OCI-LY3 (cell line): ENCODE data around the gene RXRA.

Experiments
- H2AFZ ChIP-seq: fragments of 200-600, 300-600 bp; shearing (Covaris generic); 2 replicates; pipeline ENCODE4 v1.6.0; 2014; ENCODE audit warnings: antibody characterized with exemption, low read depth, low read length
- H3K27ac ChIP-seq: fragments of 200-600, 300-600 bp; sonication (generic); 2 replicates; pipeline ENCODE4 v1.5.1; 2014; ENCODE audit warnings: mild to moderate bottlenecking, low read length, moderate library complexity, mixed read lengths
- H3K27me3 ChIP-seq: fragments of 200-600, 300-600 bp; sonication (generic); 2 replicates; pipeline ENCODE4 v1.6.1; 2014; ENCODE audit warnings: low read depth, low read length, mixed read lengths
- H3K36me3 ChIP-seq: fragments of 200-600, 300-600 bp; sonication (generic); replicated peaks from 2 replicates; pipeline ENCODE3; 2014; ENCODE audit warnings: low read depth, low read length, mixed read lengths
- H3K4me1 ChIP-seq: fragments of 300-600, 200-600 bp; sonication (generic); 2 replicates; pipeline ENCODE4 v1.6.1; 2014; ENCODE audit warnings: low read length, mixed read lengths
- H3K4me2 ChIP-seq: fragments of 200-600, 300-600 bp; sonication (generic); 2 replicates; pipeline ENCODE4 v1.6.1; 2014; ENCODE audit warnings: low read length, mixed read lengths
- H3K4me3 ChIP-seq: fragments of 300-600, 200-600 bp; sonication (generic); 2 replicates; pipeline ENCODE4 v1.5.1; 2014; ENCODE audit warnings: antibody characterized with exemption, mild to moderate bottlenecking, low read length, moderate library complexity
- H3K79me2 ChIP-seq: fragments of 300-600, 200-600 bp; shearing (Covaris generic); 2 replicates; pipeline ENCODE4 v1.6.1; 2014; ENCODE audit warnings: mild to moderate bottlenecking, low read length, mixed read lengths
- H3K9ac ChIP-seq: fragments of 300-600, 200-600 bp; shearing (Covaris generic); 2 replicates; pipeline ENCODE4 v1.6.0; 2014; ENCODE audit warnings: mild to moderate bottlenecking, low read length, moderate library complexity
- H3K9me3 ChIP-seq: fragments of 200-600, 300-600 bp; shearing (Covaris generic); 2 replicates; pipeline ENCODE4 v1.6.1; 2014; ENCODE audit warnings: low read length, mixed read lengths; ENCODE audit not compliant: insufficient read depth
- H4K20me1 ChIP-seq: fragments of 200-600, 300-600 bp; sonication (generic); 2 replicates; pipeline ENCODE4 v1.6.1; 2016; ENCODE audit warnings: low read length, mixed read lengths; ENCODE audit not compliant: insufficient read depth
- CTCF ChIP-seq: fragments of 200-600, 300-600 bp; sonication (generic); IDR thresholded peaks from 2 replicates; pipeline ENCODE4 v1.5.1; 2014; ENCODE audit warnings: antibody characterized with exemption, low read length, low read depth
- EZH2phosphoT487 ChIP-seq: fragments of 200-600 bp; shearing (Covaris generic); IDR thresholded peaks from 2 replicates; pipeline ENCODE4 v1.6.1; 2018; ENCODE audit warnings: antibody characterized with exemption, mixed run types, low read depth

RXRA gene

GRCh38 chr9:134463280-134463679, 137.0 kb downstream of the RXRA start:
- no peak for TF ChIP-seq EZH2phosphoT487
- TF ChIP-seq CTCF = no peak
- Histone ChIP-seq H3K4me2 (no peak overlapping the region), H2AFZ (no peak overlapping the region), H3K9me3 (no peaks in the 10 kb centered on the region), H3K79me2 (no peaks in the 10 kb centered on the region), H3K4me3 (no peak overlapping the region), H3K4me1 (no peaks in the 10 kb centered on the region), H3K27me3 (no peaks in the 10 kb centered on the region), H3K27ac (no peak overlapping the region), H4K20me1 (no peaks in the 10 kb centered on the region), H3K36me3 (no peaks in the 10 kb centered on the region), H3K9ac (no peak overlapping the region)

- Histone ChIP-seq H3K36me3 (no peaks in the 10 kb centered on the region), H3K9ac (no peak overlapping the region), H4K20me1 (no peaks in the 10 kb centered on the region), H3K27me3 (no peaks in the 10 kb centered on the region), H3K4me1 (no peaks in the 10 kb centered on the region), H3K4me3 (no peak overlapping the region), H3K4me2 (no peak overlapping the region), H3K27ac (no peak overlapping the region), H3K79me2 (no peaks in the 10 kb centered on the region), H3K9me3 (no peaks in the 10 kb centered on the region), H2AFZ (no peak overlapping the region)
- no peak for TF ChIP-seq EZH2phosphoT487
- TF ChIP-seq CTCF = no peak
These were observed 140.8 kb downstream of the RXRA start for GRCh38 chr9:134466869-134467616.

- Histone ChIP-seq H3K9ac (no peak overlapping the region), H3K27me3 (no peaks in the 10 kb centered on the region), H4K20me1 (no peaks in the 10 kb centered on the region), H3K4me3 (no peak overlapping the region), H3K27ac (no peak overlapping the region), H2AFZ (no peak overlapping the region), H3K4me2 (no peak overlapping the region), H3K36me3 (no peaks in the 10 kb centered on the region), H3K4me1 (no peaks in the 10 kb centered on the region), H3K9me3 (peaks cover 4% of the 10 kb centered on the region; the same call in 1 of the 2 replicates), H3K79me2 (no peaks in the 10 kb centered on the region)
- TF ChIP-seq CTCF (no peak), EZH2phosphoT487 (no peak)
These were observed 142.1 kb downstream of the RXRA start for GRCh38 chr9:134468358-134468757.

GRCh38 chr9:134469041-134469875, 143.0 kb downstream of the RXRA start:
- no peak overlapping the region for H3K4me2 ChIP-seq
- H3K36me3 ChIP-seq = no peaks in the 10 kb centered on the region
- H3K9ac ChIP-seq = no peak overlapping the region
- TF ChIP-seq CTCF = no peak
- TF ChIP-seq EZH2phosphoT487 = no peak
- H3K9me3 ChIP-seq = peaks cover 4% of the 10 kb centered on the region; the same call in 1 of the 2 replicates
- H3K4me1 ChIP-seq = no peaks in the 10 kb centered on the region
- no peaks in the 10 kb centered on the region for H4K20me1 ChIP-seq
- no peak overlapping the region for H3K4me3 ChIP-seq
- H3K27ac ChIP-seq = no peak overlapping the region
- H3K79me2 ChIP-seq = no peaks in the 10 kb centered on the region
- no peak overlapping the region for H2AFZ ChIP-seq
- no peaks in the 10 kb centered on the region for H3K27me3 ChIP-seq
